GM21423 (cell line): ENCODE results near the gene CD40.

ENCODE experiments used
- ATAC-seq: cut with Tn5 transposase; IDR thresholded peaks from one replicate; pipeline ENCODE4 v1.9.1; 2021; ENCODE audit warnings: mild to moderate bottlenecking, moderate library complexity; ENCODE audit not compliant: unreplicated experiment

Gene CD40

GRCh38 chr20:46117704-46118467 lies at the start of gene CD40:
TSS of gene CD40 (plus strand) at chr20:46118314. CDS start at chr20:46118344, 30 bp downstream.
- peak; percentile 64 for ATAC-seq

GRCh38 chr20:46070215-46070900 lies 47.8 kb upstream of the CD40 start:
- ATAC-seq: no peak

DNA sequence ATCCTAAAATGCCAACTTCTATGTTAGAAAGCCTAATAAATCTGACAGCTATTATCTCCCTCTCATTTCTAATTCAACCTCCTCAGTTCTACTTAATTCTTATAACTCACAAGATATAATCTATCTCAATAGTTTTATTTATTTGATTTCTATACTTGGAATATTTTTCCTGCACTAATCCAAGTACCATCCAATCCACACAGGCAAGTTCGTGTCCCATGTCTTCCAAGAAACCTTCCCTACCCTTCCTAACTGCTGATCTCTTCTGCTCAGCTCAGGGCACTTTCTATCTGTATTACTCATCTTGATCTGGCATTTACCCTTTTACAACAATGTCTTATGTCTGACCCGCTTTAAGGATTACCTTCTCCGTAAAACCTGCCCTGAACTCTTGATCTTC lies 46.5 kb upstream of the CD40 start:
- no peak for ATAC-seq

DNA sequence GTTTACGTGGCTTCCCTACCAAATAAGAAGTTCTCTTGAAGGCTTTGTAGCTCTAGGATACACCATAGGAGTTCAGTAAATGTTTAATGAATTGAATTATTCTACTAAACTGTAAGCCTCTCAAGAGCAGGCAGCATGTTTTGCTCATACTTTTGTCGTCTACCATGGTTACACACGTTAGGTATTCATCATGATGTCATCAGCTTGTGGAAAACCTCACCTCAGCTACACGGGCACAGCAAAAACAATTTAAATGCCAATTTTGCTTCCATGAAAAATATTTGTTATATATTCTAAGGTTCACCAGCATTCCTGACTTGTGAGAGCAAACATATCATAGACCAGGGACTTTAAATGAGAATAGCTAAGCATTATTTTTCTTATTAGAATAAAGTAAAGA lies 45.1 kb upstream of the CD40 start:
- no peak for ATAC-seq

GRCh38 chr20:46073443-46073842 lies 44.7 kb upstream of the CD40 start:
- no peak for ATAC-seq

DNA sequence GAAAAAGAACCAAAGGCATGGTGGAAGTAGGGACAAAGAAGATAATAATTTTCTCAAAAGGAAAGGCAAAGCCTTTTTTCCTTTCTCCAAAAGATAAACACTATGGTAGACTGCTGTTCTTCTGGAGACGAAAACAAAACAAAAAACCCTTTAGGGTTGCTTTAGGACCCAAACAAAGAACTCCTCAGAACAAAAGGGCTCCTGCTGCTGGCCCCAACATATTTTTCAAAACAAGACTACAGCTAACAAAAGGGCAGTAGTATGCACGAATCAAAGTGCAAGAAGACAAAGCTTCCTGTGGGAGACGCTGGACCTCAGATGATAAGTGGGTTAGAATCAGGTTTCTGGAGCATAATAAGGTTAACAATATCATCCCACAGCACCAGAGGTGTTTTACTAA lies 44.1 kb upstream of the CD40 start:
- ATAC-seq: no peak

GRCh38 chr20:46076806-46077205 lies 41.3 kb upstream of the CD40 start:
- no peak for ATAC-seq

DNA sequence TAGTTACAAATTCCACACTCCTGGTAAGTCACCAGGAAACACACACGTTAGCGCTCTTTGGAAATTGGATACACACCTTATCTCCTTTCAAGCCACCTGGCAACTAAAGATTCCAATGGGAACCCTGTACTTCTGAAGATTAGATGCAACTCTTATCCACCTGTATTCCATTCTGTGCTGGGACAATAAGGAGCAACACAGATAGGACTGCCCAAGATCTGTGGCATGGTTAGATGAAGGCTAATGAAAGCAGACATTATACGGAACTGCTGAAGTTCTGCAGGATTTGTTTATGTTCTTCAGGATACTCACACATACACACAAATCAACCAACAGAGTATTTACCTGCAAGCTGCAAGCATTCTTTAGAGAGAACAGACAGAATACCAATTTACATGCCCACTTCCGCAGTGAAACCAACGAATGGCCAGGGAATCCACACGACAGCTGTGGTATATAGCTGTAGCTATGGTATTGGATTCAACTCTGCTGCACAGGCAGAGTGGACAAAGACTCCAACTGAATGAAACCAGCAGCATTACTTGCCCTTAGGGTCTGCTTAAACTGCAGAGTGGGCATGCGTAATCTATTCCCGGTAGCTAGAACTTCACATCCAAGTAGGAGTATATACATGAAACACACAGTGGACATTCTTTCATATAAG lies 40.3 kb upstream of the CD40 start:
- ATAC-seq: no peak

DNA sequence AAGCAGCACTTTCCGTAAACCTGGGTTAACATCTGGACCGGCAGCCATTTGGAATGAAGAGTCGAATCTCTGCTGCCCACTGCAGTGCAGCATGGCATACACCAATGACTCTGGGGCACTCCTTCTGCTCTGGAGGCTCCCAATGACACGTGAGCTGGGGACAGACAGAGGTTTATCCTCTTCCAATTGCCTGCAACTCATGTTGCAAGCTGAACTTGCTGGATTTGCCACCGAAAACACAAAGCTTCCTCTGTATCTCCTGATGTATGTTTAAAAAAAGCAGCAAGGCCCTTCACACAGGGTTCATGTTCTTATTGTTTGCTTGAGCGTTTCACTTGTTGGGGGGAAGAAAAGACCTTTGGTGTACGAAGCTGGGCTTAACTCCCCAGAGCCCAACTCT lies 39.2 kb upstream of the CD40 start:
- ATAC-seq: no peak

DNA sequence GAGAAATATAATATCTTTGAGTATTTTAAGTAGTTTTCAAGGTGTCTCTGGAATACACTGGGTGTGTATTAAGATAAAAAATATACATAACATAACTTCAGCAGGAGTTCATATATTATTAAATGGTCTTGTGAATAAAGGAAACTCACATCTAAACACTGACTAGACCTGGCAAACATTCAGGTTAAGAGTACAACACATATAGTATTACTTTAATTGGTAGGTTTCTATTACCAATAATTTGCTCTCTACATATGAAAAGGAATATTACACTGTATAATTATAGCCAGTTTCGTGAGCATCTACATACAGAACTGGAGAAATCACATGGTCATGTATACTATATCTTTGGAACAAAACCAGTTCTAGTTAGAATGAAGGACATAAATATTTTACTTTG lies 37.0 kb upstream of the CD40 start:
- ATAC-seq: no peak

- no peak for ATAC-seq
Measured at GRCh38 chr20:46083101-46083500, 35.0 kb upstream of the CD40 start.

DNA sequence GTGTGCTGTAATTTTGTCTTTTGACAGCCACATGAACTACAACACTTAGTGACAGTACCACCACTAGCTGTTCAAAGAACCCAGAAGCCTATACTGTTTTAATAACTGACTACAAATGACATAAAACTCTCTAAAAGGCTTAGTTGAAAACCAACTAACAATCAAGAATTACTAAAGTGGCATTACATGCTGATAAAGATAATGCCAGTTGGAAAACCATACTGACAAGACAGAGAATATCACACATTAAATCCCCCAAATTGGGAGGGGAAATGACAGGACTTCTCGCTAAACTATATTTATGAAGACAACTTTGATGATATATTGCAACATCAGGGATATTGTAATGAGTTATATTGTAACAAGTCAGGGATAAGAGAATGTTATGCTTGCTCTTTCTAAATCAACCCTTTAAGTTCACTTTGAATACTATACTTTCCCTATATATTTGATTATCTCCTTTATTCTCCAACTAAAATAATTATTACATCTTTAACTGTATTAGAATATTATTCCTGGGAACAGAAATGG lies 34.5 kb upstream of the CD40 start:
- ATAC-seq: no peak

- no peak for ATAC-seq
Measured at GRCh38 chr20:46084805-46085178, 33.3 kb upstream of the CD40 start.

GRCh38 chr20:46085179-46085851 lies 32.8 kb upstream of the CD40 start:
- ATAC-seq: no peak

- no peak for ATAC-seq
Measured at GRCh38 chr20:46087161-46087560, 31.0 kb upstream of the CD40 start.

DNA sequence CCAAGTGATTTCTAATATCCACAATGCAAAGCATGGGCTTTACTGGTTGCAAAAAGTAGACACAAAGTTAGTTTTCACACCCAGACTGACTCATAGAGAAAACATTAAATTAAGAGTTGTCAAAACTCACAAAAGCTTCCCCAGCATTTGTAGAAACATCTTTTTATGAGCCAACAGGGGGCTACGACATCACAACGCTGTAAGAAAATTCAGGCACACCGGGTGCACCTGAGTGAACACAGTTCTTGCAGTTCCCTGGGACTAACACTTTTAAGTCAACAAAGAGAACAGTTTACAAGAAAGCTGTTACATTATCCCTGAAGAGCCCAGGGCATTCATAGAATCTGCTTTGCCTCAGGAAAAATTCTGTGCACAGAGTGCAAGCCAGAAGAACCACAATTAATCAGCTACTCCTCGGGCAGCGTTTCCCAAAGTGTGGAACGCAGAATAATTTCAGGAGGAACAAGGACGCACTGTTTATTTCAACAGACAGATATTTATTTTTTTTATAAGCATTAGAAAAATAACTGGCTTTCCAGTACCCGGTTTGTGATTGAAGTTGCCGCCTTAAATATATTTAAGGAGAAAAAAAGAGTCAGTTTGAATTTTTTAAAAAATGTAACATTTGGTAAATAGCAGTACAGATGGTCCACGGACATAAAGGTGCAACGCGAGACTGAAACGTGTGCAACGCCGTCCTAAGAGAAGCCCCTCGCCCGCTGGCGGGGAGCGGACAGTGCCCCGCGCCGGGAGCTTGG lies 29.5 kb upstream of the CD40 start:
- no peak for ATAC-seq

GRCh38 chr20:46089167-46089416 lies 29.0 kb upstream of the CD40 start:
- peak; percentile 27 for ATAC-seq

DNA sequence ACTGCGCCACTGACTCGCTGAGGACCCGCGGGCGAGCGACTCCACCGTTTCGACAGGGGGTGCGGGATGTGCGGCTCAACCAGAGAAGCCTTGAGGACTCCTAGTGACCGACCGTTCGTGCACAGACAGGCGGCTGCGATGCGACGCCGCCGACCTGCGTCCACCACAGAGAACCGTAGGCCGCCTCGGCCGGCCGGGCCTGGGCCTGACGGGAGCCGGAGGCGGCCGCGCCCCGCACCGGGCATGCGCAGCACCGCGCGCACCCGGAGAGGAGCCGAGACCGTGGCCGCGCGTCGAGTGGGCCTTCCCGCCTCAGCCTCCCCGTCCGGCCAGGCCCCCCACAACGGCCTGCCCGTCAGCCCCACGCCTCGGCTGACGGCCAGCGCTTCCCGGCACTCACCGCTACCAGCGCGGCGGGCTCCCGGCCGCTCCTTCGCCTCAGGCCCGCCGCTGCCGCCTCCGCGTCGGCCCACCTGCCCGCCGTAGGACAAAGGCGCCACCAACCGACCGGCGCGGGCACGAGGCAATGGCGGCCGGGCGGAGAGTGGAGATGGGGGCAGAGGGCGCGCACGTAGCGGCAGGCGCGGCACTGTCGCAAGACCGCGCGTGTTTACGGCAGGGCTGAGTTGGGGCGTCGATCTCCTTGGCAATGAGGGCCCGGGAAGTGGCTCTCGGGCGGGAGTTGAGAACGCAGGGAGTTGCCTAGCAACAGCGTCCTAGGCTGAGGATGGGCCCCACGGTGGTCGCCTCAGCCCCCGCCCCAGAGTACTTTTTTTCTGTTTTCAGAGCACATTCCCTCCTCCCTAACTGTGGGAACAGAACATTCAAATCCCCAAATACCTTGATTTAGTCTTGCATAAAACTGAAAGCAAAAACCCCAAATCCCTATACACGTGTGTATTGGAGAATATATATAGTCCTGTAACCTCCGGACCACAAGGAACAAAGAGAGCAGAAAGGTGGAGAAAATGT lies 28.4 kb upstream of the CD40 start, which contains the start of gene NCOA5:
Gene NCOA5 (minus strand): TSS at position 546 of the 972 bp plus-strand sequence. CDS start 10,538 bp downstream, outside the sequence.
- peak; percentile 75 for ATAC-seq
